SH-SY5Y (cell line): ENCODE data around the gene SH3GL2.

Source experiments
- GATA2 ChIP-seq: IDR thresholded peaks from 2 replicates; pipeline ENCODE4 v1.6.1; 2011; ENCODE audit warnings: mild to moderate bottlenecking, low read depth, low read length
- GATA3 ChIP-seq: IDR thresholded peaks from 2 replicates; pipeline ENCODE4 v1.6.1; 2011; ENCODE audit warnings: low read depth, mild to moderate bottlenecking, low read length, moderate library complexity

DNA sequence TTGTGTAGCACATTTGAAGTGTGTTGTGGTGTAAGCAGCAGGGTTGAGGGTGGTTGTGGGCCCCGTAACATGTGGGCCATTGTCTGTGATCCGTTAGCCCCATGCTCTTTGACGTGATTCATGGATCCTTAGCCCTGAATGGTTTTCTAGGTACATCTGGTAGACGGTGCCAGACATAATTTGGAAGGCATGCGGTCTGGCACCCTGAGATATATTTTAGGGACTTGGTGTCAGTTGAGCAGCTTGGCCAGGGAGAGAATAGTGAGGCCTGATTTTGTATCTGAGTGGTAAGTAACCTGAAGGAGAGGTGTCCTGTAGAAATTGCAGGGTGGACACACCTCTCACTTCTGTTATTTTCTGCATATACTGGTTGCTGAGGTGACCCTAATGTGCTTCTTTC lies 10.9 kb downstream of the SH3GL2 start:
- TF ChIP-seq GATA3 (no peak), GATA2 (no peak)
